Measurements from ENCODE around the gene CDKAL1. TPM values are rescaled to one million over a fixed set of nuclear protein-coding genes. Genes with fewer than 3 reads are reported as not detected.

Gene CDKAL1
- total RNA-seq, 1 donor from 2014 or later, result 8.4 TPM

- intact Hi-C loops (cut with DNase I), result no loop called here
- no peak for DNase-seq (ENCODE audit: low spot score)
These were observed 344.9 kb downstream of the CDKAL1 start for GRCh38 chr6:20879121-20879520.

GRCh38 chr6:20879526-20879925, 345.3 kb downstream of the CDKAL1 start:
- no peak for DNase-seq (ENCODE audit: low spot score)
- intact Hi-C loops (cut with DNase I), result no loop called here

- DNase-seq (ENCODE audit: low spot score), result no peak
- intact Hi-C loops (cut with DNase I), result no loop called here
These were observed 347.1 kb downstream of the CDKAL1 start for GRCh38 chr6:20881365-20881764.

- DNase-seq (ENCODE audit: low spot score), result no peak
- intact Hi-C loops (cut with DNase I), result no loop called here
These were observed 347.8 kb downstream of the CDKAL1 start for GRCh38 chr6:20882014-20882413.

GRCh38 chr6:20885076-20885475, 350.8 kb downstream of the CDKAL1 start:
- DNase-seq (ENCODE audit: low spot score), result no peak
- intact Hi-C loops (cut with DNase I), result no loop called here

GRCh38 chr6:20891161-20891560, 356.9 kb downstream of the CDKAL1 start:
- no peak for DNase-seq (ENCODE audit: low spot score)
- intact Hi-C loops (cut with DNase I), result no loop called here

GRCh38 chr6:20892365-20892764, 358.1 kb downstream of the CDKAL1 start:
- no peak for DNase-seq (ENCODE audit: low spot score)

GRCh38 chr6:20893412-20893811, 359.2 kb downstream of the CDKAL1 start:
- intact Hi-C loops (cut with DNase I), result no loop called here
- no peak for DNase-seq (ENCODE audit: low spot score)

More at GRCh38 chr6:20892365-20892764, 358.1 kb downstream of the CDKAL1 start:
- intact Hi-C loops (cut with DNase I), result no loop called here

GRCh38 chr6:20900389-20901160, 366.3 kb downstream of the CDKAL1 start:
- intact Hi-C loops (cut with DNase I), result no loop called here
- DNase-seq (ENCODE audit: low spot score), result no peak

- intact Hi-C loops (cut with DNase I), result no loop called here
- no peak for DNase-seq (ENCODE audit: low spot score)
These were observed 371.1 kb downstream of the CDKAL1 start for GRCh38 chr6:20905377-20905776.

GRCh38 chr6:20906945-20907344, 372.7 kb downstream of the CDKAL1 start:
- no peak for DNase-seq (ENCODE audit: low spot score)
- intact Hi-C loops (cut with DNase I), result no loop called here

GRCh38 chr6:20907486-20908071, 373.3 kb downstream of the CDKAL1 start:
- DNase-seq (ENCODE audit: low spot score), result no peak
- intact Hi-C loops (cut with DNase I), result no loop called here

GRCh38 chr6:20909621-20910020, 375.4 kb downstream of the CDKAL1 start:
- DNase-seq (ENCODE audit: low spot score), result no peak
- intact Hi-C loops (cut with DNase I), result no loop called here

GRCh38 chr6:20911712-20912111, 377.5 kb downstream of the CDKAL1 start:
- intact Hi-C loops (cut with DNase I), result no loop called here

GRCh38 chr6:20915156-20915555, 380.9 kb downstream of the CDKAL1 start:
- intact Hi-C loops (cut with DNase I), result no loop called here
- no peak for DNase-seq (ENCODE audit: low spot score)

More at GRCh38 chr6:20911712-20912111, 377.5 kb downstream of the CDKAL1 start:
- DNase-seq (ENCODE audit: low spot score), result no peak

- intact Hi-C loops (cut with DNase I), result no loop called here
- no peak for DNase-seq (ENCODE audit: low spot score)
These were observed 381.4 kb downstream of the CDKAL1 start for GRCh38 chr6:20915626-20916025.

- intact Hi-C loops (cut with DNase I), result no loop called here
These were observed 381.8 kb downstream of the CDKAL1 start for GRCh38 chr6:20916086-20916485.

GRCh38 chr6:20918868-20919267, 384.6 kb downstream of the CDKAL1 start:
- intact Hi-C loops (cut with DNase I), result no loop called here
- DNase-seq (ENCODE audit: low spot score), result no peak

More at GRCh38 chr6:20916086-20916485, 381.8 kb downstream of the CDKAL1 start:
- DNase-seq (ENCODE audit: low spot score), result no peak

GRCh38 chr6:20919677-20920385, 385.6 kb downstream of the CDKAL1 start:
- intact Hi-C loops (cut with DNase I), result no loop called here

GRCh38 chr6:20921578-20921977, 387.3 kb downstream of the CDKAL1 start:
- no peak for DNase-seq (ENCODE audit: low spot score)
- intact Hi-C loops (cut with DNase I), result no loop called here

More at GRCh38 chr6:20919677-20920385, 385.6 kb downstream of the CDKAL1 start:
- no peak for DNase-seq (ENCODE audit: low spot score)

- DNase-seq (ENCODE audit: low spot score), result no peak
- intact Hi-C loops (cut with DNase I), result no loop called here
These were observed 388.5 kb downstream of the CDKAL1 start for GRCh38 chr6:20922743-20923142.
